MM.1S (cell line): Measurements from ENCODE around the gene LOX.

Source experiments
- DNase-seq: peaks from one replicate; pipeline ENCODE4 v3.0.0-alpha.2; 2015
- H2AFZ ChIP-seq: fragments of 300-600 bp; sonication (generic); 2 replicates; pipeline ENCODE4 v1.6.0; 2016; ENCODE audit warnings: antibody characterized with exemption, low read length
- H3F3A ChIP-seq: fragments of 300-600 bp; sonication (generic); 2 replicates; pipeline ENCODE4 v1.6.1; 2016; ENCODE audit warnings: mild to moderate bottlenecking, antibody characterized with exemption, low read length, moderate library complexity, mixed read lengths; ENCODE audit not compliant: insufficient read depth
- H3K27ac ChIP-seq: fragments of 300-600 bp; sonication (generic); 2 replicates; pipeline ENCODE4 v1.5.1; 2016; ENCODE audit warnings: mild to moderate bottlenecking, low read length
- H3K27me3 ChIP-seq: fragments of 300-600 bp; sonication (generic); replicated peaks from 2 replicates; pipeline ENCODE4 v1.6.0; 2016; ENCODE audit warnings: low read length; ENCODE audit not compliant: insufficient read depth
- H3K36me3 ChIP-seq: fragments of 300-600 bp; sonication (generic); replicated peaks from 2 replicates; pipeline ENCODE4 v1.6.1; 2016; ENCODE audit warnings: mild to moderate bottlenecking, low read length, mixed read lengths; ENCODE audit not compliant: insufficient read depth
- H3K4me1 ChIP-seq: fragments of 300-600 bp; sonication (generic); 2 replicates; pipeline ENCODE4 v1.6.1; 2016; ENCODE audit warnings: low read length, mixed read lengths
- H3K4me2 ChIP-seq: fragments of 300-600 bp; sonication (generic); 2 replicates; pipeline ENCODE4 v1.6.0; 2016; ENCODE audit warnings: low read depth, low read length
- H3K4me3 ChIP-seq: fragments of 300-600 bp; sonication (generic); 2 replicates; pipeline ENCODE4 v1.5.1; 2016; ENCODE audit warnings: low read length, mixed read lengths
- H3K79me2 ChIP-seq: fragments of 300-600 bp; sonication (generic); 2 replicates; pipeline ENCODE4 v1.6.1; 2016; ENCODE audit warnings: mixed run types, low read length, mixed read lengths
- H3K9ac ChIP-seq: fragments of 300-600 bp; sonication (generic); 2 replicates; pipeline ENCODE4 v1.6.1; 2016; ENCODE audit warnings: low read length, mixed read lengths
- H3K9me2 ChIP-seq: fragments of 300-600 bp; sonication (generic); replicated peaks from 2 replicates; pipeline ENCODE4 v1.6.1; 2016; ENCODE audit warnings: mild to moderate bottlenecking, low read length, mixed read lengths; ENCODE audit not compliant: insufficient read depth
- H3K9me3 ChIP-seq: fragments of 300-600 bp; sonication (generic); replicated peaks from 2 replicates; pipeline ENCODE4 v1.6.1; 2016; ENCODE audit warnings: mild to moderate bottlenecking, low read length, mixed read lengths; ENCODE audit not compliant: insufficient read depth
- H4K20me1 ChIP-seq: fragments of 300-600 bp; sonication (generic); 2 replicates; pipeline ENCODE4 v1.6.1; 2016; ENCODE audit warnings: mild to moderate bottlenecking, low read length, moderate library complexity, mixed read lengths; ENCODE audit not compliant: insufficient read depth
- CTCF ChIP-seq: fragments of 300-600 bp; sonication (generic); IDR thresholded peaks from 2 replicates; pipeline ENCODE4 v1.5.1; 2016; ENCODE audit warnings: antibody characterized with exemption, low read length, mixed read lengths
- EZH2 ChIP-seq: fragments of 300-600 bp; sonication (generic); optimal IDR thresholded peaks from 2 replicates; pipeline ENCODE3; 2017; ENCODE audit warnings: low read depth, mild to moderate bottlenecking, antibody characterized with exemption, low read length, mixed read lengths
- EZH2phosphoT487 ChIP-seq: fragments of 300-600 bp; sonication (generic); IDR thresholded peaks from 2 replicates; pipeline ENCODE4 v1.6.1; 2018; ENCODE audit warnings: antibody characterized with exemption, low read length

LOX gene

GRCh38 chr5:122111460-122111859 lies 33.4 kb upstream of the LOX start:
- no peaks in the 10 kb centered on the region for H3K9me2 ChIP-seq
- H3F3A ChIP-seq = no peaks in the 10 kb centered on the region
- TF ChIP-seq EZH2phosphoT487 (no peak), CTCF (no peak), EZH2 (no peak)
- no peaks in the 10 kb centered on the region for H3K36me3 ChIP-seq
- H3K27me3 ChIP-seq = no peaks in the 10 kb centered on the region
- H4K20me1 ChIP-seq = no peaks in the 10 kb centered on the region
- H3K9me3 ChIP-seq = no peaks in the 10 kb centered on the region
- no peak overlapping the region for H3K9ac ChIP-seq
- H2AFZ ChIP-seq = no peak overlapping the region
- H3K4me2 ChIP-seq = no peak overlapping the region
- no peak overlapping the region for H3K27ac ChIP-seq
- H3K4me3 ChIP-seq = no peak overlapping the region
- DNase-seq = no peak
- H3K79me2 ChIP-seq = no peaks in the 10 kb centered on the region
- H3K4me1 ChIP-seq = 0 out of 2 replicates have a peak, but pooled peaks cover 7% of the 10 kb centered on the region

GRCh38 chr5:122110987-122111386 lies 32.9 kb upstream of the LOX start:
- Histone ChIP-seq H3K36me3 (no peaks in the 10 kb centered on the region), H3K27me3 (no peaks in the 10 kb centered on the region), H3K4me2 (no peak overlapping the region), H3K9ac (no peak overlapping the region), H3K79me2 (no peaks in the 10 kb centered on the region), H3K27ac (no peak overlapping the region), H3K9me2 (no peaks in the 10 kb centered on the region), H3K4me3 (no peak overlapping the region), H3K4me1 (0 out of 2 replicates have a peak, but pooled peaks cover 7% of the 10 kb centered on the region), H3K9me3 (no peaks in the 10 kb centered on the region), H4K20me1 (no peaks in the 10 kb centered on the region), H2AFZ (no peak overlapping the region), H3F3A (no peaks in the 10 kb centered on the region)
- DNase-seq = no peak
- no peak for TF ChIP-seq EZH2phosphoT487
- TF ChIP-seq EZH2 = no peak
- no peak for TF ChIP-seq CTCF

- H3F3A ChIP-seq = no peaks in the 10 kb centered on the region
- H2AFZ ChIP-seq = no peak overlapping the region
- no peaks in the 10 kb centered on the region for H3K4me1 ChIP-seq
- H3K27ac ChIP-seq = no peak overlapping the region
- H3K36me3 ChIP-seq = no peaks in the 10 kb centered on the region
- TF ChIP-seq EZH2 (no peak), CTCF (no peak), EZH2phosphoT487 (no peak)
- H3K4me2 ChIP-seq = no peak overlapping the region
- no peaks in the 10 kb centered on the region for H3K27me3 ChIP-seq
- DNase-seq = no peak
- H3K4me3 ChIP-seq = no peak overlapping the region
- H3K79me2 ChIP-seq = no peaks in the 10 kb centered on the region
- H3K9me3 ChIP-seq = no peaks in the 10 kb centered on the region
- no peaks in the 10 kb centered on the region for H4K20me1 ChIP-seq
- no peak overlapping the region for H3K9ac ChIP-seq
- H3K9me2 ChIP-seq = no peaks in the 10 kb centered on the region
These were observed 29.0 kb upstream of the LOX start for GRCh38 chr5:122107016-122107415.
